ENCODE results near the gene CLASP1.
"Not testable (repeated sequence)": the region's sequence is repeated elsewhere in the genome, so short reads cannot be mapped to it uniquely, and the experiment has no call there.

CLASP1 gene

GRCh38 chr2:121459291-121459690 lies 190.0 kb downstream of the CLASP1 start:
- no peak for DNase-seq

GRCh38 chr2:121456325-121456724 lies 192.9 kb downstream of the CLASP1 start:
- no peak for DNase-seq

- no peak for DNase-seq
These were observed 193.8 kb downstream of the CLASP1 start for GRCh38 chr2:121455446-121455845.

- DNase-seq: no peak
These were observed 194.6 kb downstream of the CLASP1 start for GRCh38 chr2:121454549-121455090.

- no peak for DNase-seq
These were observed 197.9 kb downstream of the CLASP1 start for GRCh38 chr2:121451398-121451797.

- no peak for DNase-seq
These were observed 199.0 kb downstream of the CLASP1 start for GRCh38 chr2:121450301-121450700.

- no peak for DNase-seq
These were observed 202.5 kb downstream of the CLASP1 start for GRCh38 chr2:121446647-121447241.

GRCh38 chr2:121442889-121443288 lies 206.4 kb downstream of the CLASP1 start:
- DNase-seq: no peak

- DNase-seq: not testable (repeated sequence)
These were observed 211.0 kb downstream of the CLASP1 start for GRCh38 chr2:121438290-121438689.

GRCh38 chr2:121436918-121437317 lies 212.3 kb downstream of the CLASP1 start:
- DNase-seq: no peak

- DNase-seq: no peak
These were observed 213.5 kb downstream of the CLASP1 start for GRCh38 chr2:121435790-121436189.

GRCh38 chr2:121431214-121431613 lies 218.0 kb downstream of the CLASP1 start:
- DNase-seq: no peak

- DNase-seq: no peak
These were observed 219.2 kb downstream of the CLASP1 start for GRCh38 chr2:121429927-121430520.

- no peak for DNase-seq
These were observed 220.0 kb downstream of the CLASP1 start for GRCh38 chr2:121429119-121429903.

- no peak for DNase-seq
These were observed 222.0 kb downstream of the CLASP1 start for GRCh38 chr2:121427187-121427689.

- DNase-seq: no peak
These were observed 228.8 kb downstream of the CLASP1 start for GRCh38 chr2:121420486-121420885.

GRCh38 chr2:121419081-121419699 lies 230.1 kb downstream of the CLASP1 start:
- no peak for DNase-seq

GRCh38 chr2:121418494-121419058 lies 230.7 kb downstream of the CLASP1 start:
- DNase-seq: no peak

GRCh38 chr2:121417826-121418225 lies 231.4 kb downstream of the CLASP1 start:
- DNase-seq: no peak

GRCh38 chr2:121415727-121416126 lies 233.5 kb downstream of the CLASP1 start:
- no peak for DNase-seq

- DNase-seq: no peak
These were observed 236.9 kb downstream of the CLASP1 start for GRCh38 chr2:121412349-121412748.

GRCh38 chr2:121409966-121410365 lies 239.3 kb downstream of the CLASP1 start:
- no peak for DNase-seq

GRCh38 chr2:121409388-121409787 lies 239.9 kb downstream of the CLASP1 start:
- no peak for DNase-seq
